SK-N-SH treated with all-trans-retinoic acid at 6 μM for 48 hours (cell line): ENCODE data around the gene GIPC2.

Source experiments
- ATAC-seq: fragments of 200-7000 bp; cut with Tn5 transposase; 3 replicates; pipeline ENCODE4 v1.9.1; 2020; ENCODE audit warnings: mild to moderate bottlenecking, moderate library complexity
- BACH2 ChIP-seq: fragments of 250-450 bp; sonication (Bioruptor Pico); IDR thresholded peaks from 2 replicates; pipeline ENCODE4 v1.9.0; 2021; ENCODE audit warnings: mild to moderate bottlenecking, borderline replicate concordance
- CREB5 ChIP-seq: fragments of 250-450 bp; sonication (Bioruptor Pico); IDR thresholded peaks from 2 replicates; pipeline ENCODE4 v1.5.1; 2020; ENCODE audit warnings: low read depth, mild to moderate bottlenecking, moderate library complexity
- CSDC2 ChIP-seq: fragments of 250-450 bp; sonication (Bioruptor Pico); IDR thresholded peaks from 2 replicates; pipeline ENCODE4 v1.5.0; 2020; ENCODE audit warnings: mild to moderate bottlenecking, moderate library complexity
- CSRNP3 ChIP-seq: fragments of 250-450 bp; sonication (Bioruptor Pico); IDR thresholded peaks from 2 replicates; pipeline ENCODE4 v1.5.1; 2021; ENCODE audit warnings: mild to moderate bottlenecking, moderate library complexity
- GLIS3 ChIP-seq: fragments of 250-450 bp; sonication (Bioruptor Pico); IDR thresholded peaks from 2 replicates; pipeline ENCODE4 v1.5.0; 2020; ENCODE audit warnings: mild to moderate bottlenecking, moderate library complexity
- ISL1 ChIP-seq: fragments of 250-450 bp; sonication (Bioruptor Pico); IDR thresholded peaks from 2 replicates; pipeline ENCODE4 v2.1.2; 2022; ENCODE audit warnings: mild to moderate bottlenecking, moderate library complexity
- OSR1 ChIP-seq: fragments of 250-450 bp; sonication (Bioruptor Pico); IDR thresholded peaks from 2 replicates; pipeline ENCODE4 v1.8.0; 2022; ENCODE audit warnings: moderate library complexity, mild to moderate bottlenecking, inconsistent platforms
- PPARA ChIP-seq: fragments of 250-450 bp; sonication (Bioruptor Pico); IDR thresholded peaks from 2 replicates; pipeline ENCODE4 v1.5.0; 2020; ENCODE audit warnings: mild to moderate bottlenecking, borderline replicate concordance
- RARB ChIP-seq: fragments of 250-450 bp; sonication (Bioruptor Pico); IDR thresholded peaks from 2 replicates; pipeline ENCODE4 v1.8.0; 2021; ENCODE audit warnings: mild to moderate bottlenecking, moderate library complexity
- TCF4 ChIP-seq: fragments of 250-450 bp; sonication (Bioruptor Pico); IDR thresholded peaks from 2 replicates; pipeline ENCODE4 v1.8.0; 2021; ENCODE audit warnings: mild to moderate bottlenecking, moderate library complexity, borderline replicate concordance
- TOX ChIP-seq: fragments of 250-450 bp; sonication (Bioruptor Pico); IDR thresholded peaks from 2 replicates; pipeline ENCODE4 v1.8.0; 2021; ENCODE audit warnings: mild to moderate bottlenecking, moderate library complexity, borderline replicate concordance
- ZC3H10 ChIP-seq: fragments of 250-450 bp; sonication (Bioruptor Pico); IDR thresholded peaks from 2 replicates; pipeline ENCODE4 v1.5.1; 2021; ENCODE audit warnings: mild to moderate bottlenecking, moderate library complexity
- ZFP30 ChIP-seq: fragments of 450-650 bp; formaldehyde crosslinking; IDR thresholded peaks from 2 replicates; pipeline ENCODE4 v1.5.0; 2022; ENCODE audit warnings: mild to moderate bottlenecking, moderate library complexity
- ZNF565 ChIP-seq: fragments of 450-650 bp; formaldehyde crosslinking; conservative IDR thresholded peaks from 2 replicates; pipeline ENCODE4 v1.5.0; 2020; ENCODE audit warnings: low read depth, mild to moderate bottlenecking, moderate library complexity
- ZNF70 ChIP-seq: fragments of 450-650 bp; formaldehyde crosslinking; IDR thresholded peaks from 2 replicates; pipeline ENCODE4 v1.5.0; 2020; ENCODE audit warnings: mild to moderate bottlenecking, moderate library complexity
- TF ChIP-seq, protein P1 (sequence below): fragments of 250-450 bp; sonication (Bioruptor Pico); IDR thresholded peaks from 2 replicates; pipeline ENCODE4 v1.8.0; 2020; ENCODE audit warnings: mild to moderate bottlenecking, moderate library complexity, borderline replicate concordance
- TF ChIP-seq, protein P2 (sequence below): fragments of 250-450 bp; sonication (Bioruptor Pico); IDR thresholded peaks from 2 replicates; pipeline ENCODE4 v1.8.0; 2021; ENCODE audit warnings: low read depth, mild to moderate bottlenecking, moderate library complexity, borderline replicate concordance
- TF ChIP-seq, protein P3 (sequence below): fragments of 250-450 bp; sonication (Bioruptor Pico); IDR thresholded peaks from 2 replicates; pipeline ENCODE4 v1.5.0; 2020; ENCODE audit warnings: mild to moderate bottlenecking, moderate library complexity

Gene GIPC2

DNA sequence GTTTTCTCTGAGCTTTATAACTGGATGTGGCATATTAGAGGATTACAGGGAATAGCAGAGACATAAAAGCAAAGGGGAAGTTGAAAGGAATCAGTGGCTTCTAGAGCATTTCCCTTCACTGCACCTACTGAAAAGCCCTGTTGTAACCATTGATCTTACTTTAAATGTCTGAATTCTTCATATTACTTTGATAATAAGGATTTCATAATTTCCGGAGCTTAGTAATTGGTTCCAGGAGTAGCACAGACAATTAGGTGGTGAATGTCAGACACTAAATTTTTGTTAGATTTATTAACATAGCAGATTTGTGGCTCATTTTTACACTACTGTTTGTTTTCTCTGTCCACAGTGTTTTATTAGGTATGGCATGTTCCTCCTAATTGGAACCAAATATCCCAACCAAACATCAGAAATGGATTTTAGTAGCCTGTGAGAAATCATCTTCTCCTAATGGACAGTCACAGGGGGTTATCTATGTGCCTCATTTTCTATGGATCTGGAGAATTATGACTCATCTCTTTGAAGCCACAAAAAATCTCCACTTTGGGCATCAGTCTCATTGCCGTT, 100.5 kb downstream of the GIPC2 start:
- TF ChIP-seq OSR1 (CRISPR knock-in tag), result 0 out of 2 replicates have a peak, but pooled peaks have one; percentile 33
- TF ChIP-seq TOX (CRISPR knock-in tag), result peak; percentile 94
- TF ChIP-seq, protein P1, sequence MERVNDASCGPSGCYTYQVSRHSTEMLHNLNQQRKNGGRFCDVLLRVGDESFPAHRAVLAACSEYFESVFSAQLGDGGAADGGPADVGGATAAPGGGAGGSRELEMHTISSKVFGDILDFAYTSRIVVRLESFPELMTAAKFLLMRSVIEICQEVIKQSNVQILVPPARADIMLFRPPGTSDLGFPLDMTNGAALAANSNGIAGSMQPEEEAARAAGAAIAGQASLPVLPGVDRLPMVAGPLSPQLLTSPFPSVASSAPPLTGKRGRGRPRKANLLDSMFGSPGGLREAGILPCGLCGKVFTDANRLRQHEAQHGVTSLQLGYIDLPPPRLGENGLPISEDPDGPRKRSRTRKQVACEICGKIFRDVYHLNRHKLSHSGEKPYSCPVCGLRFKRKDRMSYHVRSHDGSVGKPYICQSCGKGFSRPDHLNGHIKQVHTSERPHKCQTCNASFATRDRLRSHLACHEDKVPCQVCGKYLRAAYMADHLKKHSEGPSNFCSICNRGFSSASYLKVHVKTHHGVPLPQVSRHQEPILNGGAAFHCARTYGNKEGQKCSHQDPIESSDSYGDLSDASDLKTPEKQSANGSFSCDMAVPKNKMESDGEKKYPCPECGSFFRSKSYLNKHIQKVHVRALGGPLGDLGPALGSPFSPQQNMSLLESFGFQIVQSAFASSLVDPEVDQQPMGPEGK (CRISPR knock-in tag), result peak; percentile 34; the same call in 1 of the 2 replicates
- TF ChIP-seq RARB (CRISPR knock-in tag), result peak; percentile 82
- no peak for TF ChIP-seq ZFP30
- TF ChIP-seq PPARA (CRISPR knock-in tag), result no peak
- TF ChIP-seq, protein P2, sequence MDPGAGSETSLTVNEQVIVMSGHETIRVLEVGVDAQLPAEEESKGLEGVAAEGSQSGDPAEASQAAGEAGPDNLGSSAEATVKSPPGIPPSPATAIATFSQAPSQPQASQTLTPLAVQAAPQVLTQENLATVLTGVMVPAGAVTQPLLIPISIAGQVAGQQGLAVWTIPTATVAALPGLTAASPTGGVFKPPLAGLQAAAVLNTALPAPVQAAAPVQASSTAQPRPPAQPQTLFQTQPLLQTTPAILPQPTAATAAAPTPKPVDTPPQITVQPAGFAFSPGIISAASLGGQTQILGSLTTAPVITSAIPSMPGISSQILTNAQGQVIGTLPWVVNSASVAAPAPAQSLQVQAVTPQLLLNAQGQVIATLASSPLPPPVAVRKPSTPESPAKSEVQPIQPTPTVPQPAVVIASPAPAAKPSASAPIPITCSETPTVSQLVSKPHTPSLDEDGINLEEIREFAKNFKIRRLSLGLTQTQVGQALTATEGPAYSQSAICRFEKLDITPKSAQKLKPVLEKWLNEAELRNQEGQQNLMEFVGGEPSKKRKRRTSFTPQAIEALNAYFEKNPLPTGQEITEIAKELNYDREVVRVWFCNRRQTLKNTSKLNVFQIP (CRISPR knock-in tag), result peak; percentile 87; the same call in 1 of the 2 replicates
- TF ChIP-seq CSRNP3 (CRISPR knock-in tag), result no peak
- peak; percentile 87 for TF ChIP-seq ZC3H10 (CRISPR knock-in tag)
- TF ChIP-seq ISL1 (CRISPR knock-in tag), result peak; percentile 89

DNA sequence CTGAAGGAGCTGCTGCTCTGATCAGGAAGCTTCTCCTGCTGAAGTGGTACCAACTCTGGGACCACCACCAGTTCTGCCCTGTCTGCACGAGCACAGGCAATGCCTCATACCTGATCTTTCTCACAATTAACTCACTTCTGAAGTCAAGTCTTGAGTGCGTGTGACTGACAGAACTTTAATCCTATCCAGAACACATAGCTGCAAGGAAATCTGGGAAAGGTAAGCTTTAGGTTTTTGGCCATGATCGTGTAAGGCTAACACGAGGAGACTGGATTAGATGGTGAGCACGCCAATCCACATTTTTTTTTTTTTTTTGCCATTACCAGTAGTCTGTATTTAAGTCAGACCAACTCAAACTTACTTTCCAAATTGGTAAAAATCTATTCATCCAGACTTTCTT, 101.3 kb downstream of the GIPC2 start:
- ATAC-seq, result peak; percentile 16; the same call in 2 of the 3 replicates
- TF ChIP-seq BACH2 (CRISPR knock-in tag) (no peak), RARB (CRISPR knock-in tag) (no peak), CSDC2 (CRISPR knock-in tag) (no peak), GLIS3 (CRISPR knock-in tag) (no peak), ZNF565 (CRISPR knock-in tag) (no peak)
- TF ChIP-seq, protein P1 (CRISPR knock-in tag), result no peak

More for the DNA sequence above, 100.5 kb downstream of the GIPC2 start:
- ATAC-seq, result peak; percentile 88

- ATAC-seq, result no peak
- no peak for TF ChIP-seq ZFP30
- TF ChIP-seq, protein P1 (CRISPR knock-in tag), result no peak
- TF ChIP-seq, protein P3, sequence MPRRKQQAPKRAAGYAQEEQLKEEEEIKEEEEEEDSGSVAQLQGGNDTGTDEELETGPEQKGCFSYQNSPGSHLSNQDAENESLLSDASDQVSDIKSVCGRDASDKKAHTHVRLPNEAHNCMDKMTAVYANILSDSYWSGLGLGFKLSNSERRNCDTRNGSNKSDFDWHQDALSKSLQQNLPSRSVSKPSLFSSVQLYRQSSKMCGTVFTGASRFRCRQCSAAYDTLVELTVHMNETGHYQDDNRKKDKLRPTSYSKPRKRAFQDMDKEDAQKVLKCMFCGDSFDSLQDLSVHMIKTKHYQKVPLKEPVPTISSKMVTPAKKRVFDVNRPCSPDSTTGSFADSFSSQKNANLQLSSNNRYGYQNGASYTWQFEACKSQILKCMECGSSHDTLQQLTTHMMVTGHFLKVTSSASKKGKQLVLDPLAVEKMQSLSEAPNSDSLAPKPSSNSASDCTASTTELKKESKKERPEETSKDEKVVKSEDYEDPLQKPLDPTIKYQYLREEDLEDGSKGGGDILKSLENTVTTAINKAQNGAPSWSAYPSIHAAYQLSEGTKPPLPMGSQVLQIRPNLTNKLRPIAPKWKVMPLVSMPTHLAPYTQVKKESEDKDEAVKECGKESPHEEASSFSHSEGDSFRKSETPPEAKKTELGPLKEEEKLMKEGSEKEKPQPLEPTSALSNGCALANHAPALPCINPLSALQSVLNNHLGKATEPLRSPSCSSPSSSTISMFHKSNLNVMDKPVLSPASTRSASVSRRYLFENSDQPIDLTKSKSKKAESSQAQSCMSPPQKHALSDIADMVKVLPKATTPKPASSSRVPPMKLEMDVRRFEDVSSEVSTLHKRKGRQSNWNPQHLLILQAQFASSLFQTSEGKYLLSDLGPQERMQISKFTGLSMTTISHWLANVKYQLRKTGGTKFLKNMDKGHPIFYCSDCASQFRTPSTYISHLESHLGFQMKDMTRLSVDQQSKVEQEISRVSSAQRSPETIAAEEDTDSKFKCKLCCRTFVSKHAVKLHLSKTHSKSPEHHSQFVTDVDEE (CRISPR knock-in tag), result no peak
- no peak for TF ChIP-seq ZNF70 (CRISPR knock-in tag)
- no peak for TF ChIP-seq CREB5 (CRISPR knock-in tag)
- no peak for TF ChIP-seq TCF4 (CRISPR knock-in tag)
- no peak for TF ChIP-seq RARB (CRISPR knock-in tag)
- no peak for TF ChIP-seq OSR1 (CRISPR knock-in tag)
- TF ChIP-seq, protein P2 (CRISPR knock-in tag), result no peak
- TF ChIP-seq CSRNP3 (CRISPR knock-in tag), result no peak
- TF ChIP-seq CSDC2 (CRISPR knock-in tag), result no peak
- no peak for TF ChIP-seq GLIS3 (CRISPR knock-in tag)
Measured at GRCh38 chr1:78153092-78153736, 107.4 kb downstream of the GIPC2 start.
